Neural progenitor cell (in vitro differentiated cells): ENCODE data around the gene SERBP1.

ENCODE experiments used
- CTCF ChIP-seq: fragments of 200-600 bp; sonication (generic); IDR thresholded peaks from 2 replicates; pipeline ENCODE4 v1.5.1; 2017; ENCODE audit warnings: antibody characterized with exemption, mild to moderate bottlenecking
- EZH2 ChIP-seq: fragments of 200-600 bp; sonication (generic); IDR thresholded peaks from 2 replicates; pipeline ENCODE4 v1.6.1; 2017; ENCODE audit warnings: antibody characterized with exemption, mild to moderate bottlenecking, moderate library complexity

- TF ChIP-seq CTCF (no peak), EZH2 (no peak)
Measured at GRCh38 chr1:67465375-67465774, 35.2 kb upstream of the SERBP1 start.
